Sciatic nerve (tissue), 2 donors: ENCODE measurements around the gene TTLL5. TPM values are rescaled to one million over a fixed set of nuclear protein-coding genes. Genes with fewer than 3 reads are reported as not detected.
A peak's percentile ranks its signal among the peaks of the same experiment; 100 is the strongest.

ENCODE experiments used
- ATAC-seq: fragments of 200-7000 bp; cut with Tn5 transposase; one replicate; pipeline ENCODE4 v1.9.1; 2020; ENCODE audit warnings: mild to moderate bottlenecking, moderate library complexity
- DNase-seq: peaks from one replicate; pipeline ENCODE4 v3.0.0-alpha.2; 2020; ENCODE audit warnings: low spot score
- intact Hi-C: fragments of 100-400 bp; cut with DNase I; formaldehyde crosslinking; loops from one replicate; pipeline ENCODE4 v1.14.2; 2022
- total RNA-seq: library from RNA; stranded (reverse); fragmentation: NEBNext Ultra II Directional; extraction: Animal tissue kit (Norgen Biotek cat#: 25700); gene quantifications from one replicate; pipeline ENCODE4 v1.2.1, GENCODE V29; 2021
- donor health status: DM: no; HTN: no; CAD: no.
- donor health status: DM: no; HTN: no; CAD: no.

Gene TTLL5
- total RNA-seq, 1 donor from 2014 or later: 44.0 TPM

GRCh38 chr14:75967866-75968265 lies 306.8 kb downstream of the TTLL5 start:
- DNase-seq (no peak), ATAC-seq (no peak)
- intact Hi-C loops: no loop called here

- intact Hi-C loops: no loop called here
- ATAC-seq: peak; percentile 89
- no peak for DNase-seq
These were observed 307.4 kb downstream of the TTLL5 start for GRCh38 chr14:75968456-75968855.

GRCh38 chr14:75969126-75969525 lies 308.1 kb downstream of the TTLL5 start:
- ATAC-seq (peak; percentile 6), DNase-seq (no peak)
- intact Hi-C loops: no loop called here

GRCh38 chr14:75969891-75970290 lies 308.8 kb downstream of the TTLL5 start:
- ATAC-seq: peak; percentile 43
- intact Hi-C loops: loop anchor here (10.0 kb wide), 1 partner anchor 375 kb away; no protein-coding TSS in a partner anchor

DNA sequence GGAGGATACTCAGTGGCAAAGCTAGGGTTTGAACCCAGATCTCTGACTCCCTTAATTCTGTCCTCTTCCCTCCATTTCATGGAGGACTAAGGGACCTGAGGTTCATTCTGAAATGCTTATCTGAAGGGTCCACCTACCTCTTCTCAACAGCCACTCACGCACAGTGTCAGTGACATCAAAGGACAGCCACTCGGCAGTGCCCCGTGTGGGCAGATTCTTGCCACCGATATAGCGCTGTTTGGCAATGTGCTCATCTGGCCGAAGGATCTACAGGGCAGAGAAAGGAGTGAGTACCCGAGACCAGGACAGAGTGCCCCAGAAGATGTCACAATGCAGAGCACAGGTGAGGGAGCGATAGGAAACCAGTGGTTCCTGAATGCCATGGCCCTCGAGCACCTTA lies 309.9 kb downstream of the TTLL5 start:
- intact Hi-C loops: loop anchor here (10.0 kb wide), 1 partner anchor 376 kb away; no protein-coding TSS in a partner anchor
- DNase-seq (no peak), ATAC-seq (no peak)

More at GRCh38 chr14:75969891-75970290, 308.8 kb downstream of the TTLL5 start:
- DNase-seq: no peak

DNA sequence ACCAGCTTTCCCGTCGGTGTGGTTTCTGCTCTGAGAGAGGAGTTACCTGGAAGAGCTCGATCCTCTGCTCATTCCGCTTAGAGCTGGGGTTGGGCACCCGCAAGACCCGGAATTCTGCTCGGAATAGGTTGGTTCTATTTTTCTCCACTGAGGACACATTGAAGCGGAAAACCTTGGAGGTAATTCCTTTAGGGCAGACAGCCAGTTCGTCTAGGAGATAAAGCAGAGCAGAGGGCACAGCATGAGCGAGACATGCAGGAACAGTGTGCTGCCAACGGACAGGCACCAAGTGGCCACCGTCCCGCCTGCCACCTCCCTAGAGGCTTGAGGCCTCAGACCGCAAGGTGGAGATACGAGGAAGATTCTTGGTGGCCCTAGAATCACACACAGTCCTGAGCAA lies 310.5 kb downstream of the TTLL5 start:
- ATAC-seq (no peak), DNase-seq (no peak)
- intact Hi-C loops: loop anchor here (10.0 kb wide), 1 partner anchor 377 kb away; no protein-coding TSS in a partner anchor

DNA sequence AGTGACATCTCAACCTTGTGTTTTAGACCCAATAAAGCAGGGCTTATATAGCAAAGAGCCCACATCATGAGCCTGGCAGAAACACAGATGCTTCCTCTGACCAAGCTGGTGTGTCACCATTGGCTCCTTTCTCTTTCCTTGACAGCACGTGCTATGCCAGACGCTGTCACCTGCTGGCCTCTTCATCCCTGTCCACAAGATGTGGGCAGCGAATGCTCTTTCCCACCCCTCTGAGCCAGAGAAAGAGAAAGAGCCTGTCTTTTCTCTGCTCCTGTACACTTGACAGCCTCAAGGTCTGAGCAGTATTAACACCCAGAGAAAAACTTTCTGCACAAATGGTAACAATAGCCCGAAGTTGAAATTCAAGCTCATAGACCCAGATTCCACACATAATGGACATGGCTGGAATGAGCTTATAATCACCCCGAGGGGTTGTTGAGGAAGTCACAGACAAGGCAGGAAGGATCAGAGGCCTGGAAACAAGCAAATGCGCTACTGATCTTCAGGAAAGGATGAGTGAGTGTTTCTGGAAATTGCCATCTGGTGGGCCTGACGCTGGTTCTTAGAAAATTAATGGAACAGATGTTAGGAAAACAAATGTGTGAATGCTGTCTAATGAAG lies 311.9 kb downstream of the TTLL5 start:
- no peak for ATAC-seq
- intact Hi-C loops: loop anchor here (1.0 to 10.0 kb wide), 2 partner anchors 135 to 378 kb away; no protein-coding TSS in a partner anchor
- DNase-seq: no peak

- DNase-seq (no peak), ATAC-seq (no peak)
- intact Hi-C loops: loop anchor here (10.0 kb wide), 1 partner anchor 382 kb away; no protein-coding TSS in a partner anchor
These were observed 316.0 kb downstream of the TTLL5 start for GRCh38 chr14:75976826-75977581.

DNA sequence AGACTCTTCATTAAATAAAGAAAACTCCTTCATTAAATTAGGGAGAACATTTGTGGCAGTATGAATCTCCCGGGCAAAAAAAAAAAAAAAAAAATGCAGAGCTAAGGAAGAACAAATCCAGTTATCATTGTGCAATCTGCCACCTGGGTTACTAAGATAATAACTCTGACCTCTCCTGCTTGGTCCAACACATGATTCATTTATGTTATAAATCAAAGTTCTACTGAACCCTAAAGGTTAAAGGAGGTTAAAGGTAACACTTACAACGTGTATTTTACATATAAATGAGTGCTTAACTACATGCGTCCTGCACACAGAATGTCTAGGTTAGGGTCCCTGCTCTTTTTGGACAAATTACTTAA lies 316.5 kb downstream of the TTLL5 start:
- no peak for ATAC-seq
- no peak for DNase-seq
- intact Hi-C loops: loop anchor here (10.0 kb wide), 1 partner anchor 383 kb away; no protein-coding TSS in a partner anchor

- intact Hi-C loops: loop anchor here (10.0 kb wide), 1 partner anchor 383 kb away; no protein-coding TSS in a partner anchor
- ATAC-seq: no peak
- no peak for DNase-seq
These were observed 317.2 kb downstream of the TTLL5 start for GRCh38 chr14:75978249-75978731.

DNA sequence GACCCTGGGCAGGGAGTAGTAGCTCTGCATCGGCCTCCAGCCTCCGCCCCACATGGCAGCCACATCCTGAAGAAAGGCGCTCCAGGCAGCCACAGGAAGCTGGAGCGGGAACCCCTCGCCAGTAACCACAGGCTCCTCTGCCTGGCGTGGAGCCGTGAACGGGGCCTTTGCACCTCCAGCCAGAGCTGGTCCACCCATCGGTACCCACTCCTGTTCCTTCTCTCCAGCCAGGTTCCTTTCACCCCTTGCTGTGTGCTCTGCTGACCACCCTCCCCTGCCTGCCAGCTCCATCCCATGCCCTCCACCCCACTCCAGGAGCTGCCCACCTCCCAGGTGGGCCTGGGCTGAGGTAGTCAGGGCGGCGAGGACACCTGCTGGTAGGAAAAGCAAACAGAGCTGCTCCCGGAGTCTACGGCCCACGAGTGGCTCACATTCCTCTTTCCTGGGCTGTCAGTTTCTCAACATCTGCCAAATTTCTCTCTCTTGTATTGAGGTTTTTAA lies 318.1 kb downstream of the TTLL5 start:
- no peak for DNase-seq
- intact Hi-C loops: loop anchor here (10.0 kb wide), 1 partner anchor 384 kb away; no protein-coding TSS in a partner anchor
- no peak for ATAC-seq

DNA sequence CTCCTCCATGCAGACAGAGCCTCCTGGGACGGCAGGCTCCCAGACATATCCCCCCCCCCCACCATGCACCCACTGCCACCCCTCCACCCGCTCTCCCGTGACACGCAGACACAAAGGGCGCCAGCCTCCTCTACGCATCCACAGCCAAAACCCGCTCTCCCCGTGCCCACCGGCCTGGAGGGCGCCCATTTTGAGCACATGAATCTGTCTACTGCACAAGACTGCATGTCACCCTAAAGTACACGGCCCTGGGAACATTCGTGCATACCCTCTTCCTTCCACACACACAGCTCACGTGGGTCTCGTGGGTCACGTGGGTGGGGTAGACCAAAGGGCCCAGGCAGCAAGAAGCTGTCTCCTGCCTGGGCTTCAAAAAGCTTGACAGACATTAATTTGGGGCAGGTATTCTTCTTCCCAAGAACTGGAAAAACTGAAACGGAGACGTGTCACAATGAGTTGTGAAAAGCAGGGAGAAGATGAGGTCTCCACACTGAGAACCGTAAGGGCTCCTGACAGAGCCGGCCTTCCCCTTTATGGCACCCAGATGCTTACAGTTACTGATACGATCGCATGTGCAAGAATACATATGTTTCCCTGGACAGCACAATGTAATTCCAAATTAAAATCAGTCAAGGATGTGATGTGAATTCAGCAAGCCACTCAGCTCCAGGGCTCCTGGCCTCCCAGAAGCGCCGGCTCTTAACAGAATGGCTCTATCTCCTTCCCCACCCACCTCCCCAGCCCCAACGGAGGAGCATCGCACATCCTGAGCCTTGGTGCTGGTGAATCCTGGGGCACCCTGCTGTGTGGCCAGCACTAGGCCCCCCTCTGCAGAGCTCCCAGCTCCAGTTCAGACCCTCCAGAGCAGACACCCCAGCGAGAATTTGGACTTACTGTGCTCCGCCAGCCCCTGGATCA lies 318.9 kb downstream of the TTLL5 start:
- peak; percentile 71 for DNase-seq
- peak; percentile 6 for ATAC-seq
- intact Hi-C loops: loop anchor here (5.0 to 10.0 kb wide), 2 partner anchors 268 to 385 kb away; no protein-coding TSS in a partner anchor

DNA sequence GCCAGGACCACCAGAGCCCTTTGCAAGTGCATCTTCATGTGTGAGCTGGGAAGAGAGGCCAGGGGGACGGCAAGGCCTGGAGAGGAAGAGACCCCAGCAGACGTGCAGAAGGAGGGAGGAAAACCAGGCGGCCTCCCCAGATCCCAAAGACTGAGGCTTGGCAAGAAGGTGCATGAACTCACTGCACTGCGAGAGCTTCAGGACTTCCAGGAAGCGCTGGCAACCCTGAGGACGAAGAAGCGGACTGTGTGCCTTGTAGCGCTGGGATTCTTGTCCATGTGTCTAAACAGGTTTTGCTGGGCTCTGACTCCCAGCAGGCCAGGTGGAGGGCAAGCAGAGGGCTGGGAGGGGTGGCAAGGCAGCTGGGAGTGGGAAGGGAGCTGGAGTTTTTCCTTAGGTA lies 319.8 kb downstream of the TTLL5 start:
- ATAC-seq (no peak), DNase-seq (no peak)
- intact Hi-C loops: loop anchor here (5.0 kb wide), 1 partner anchor 269 kb away; no protein-coding TSS in a partner anchor

DNA sequence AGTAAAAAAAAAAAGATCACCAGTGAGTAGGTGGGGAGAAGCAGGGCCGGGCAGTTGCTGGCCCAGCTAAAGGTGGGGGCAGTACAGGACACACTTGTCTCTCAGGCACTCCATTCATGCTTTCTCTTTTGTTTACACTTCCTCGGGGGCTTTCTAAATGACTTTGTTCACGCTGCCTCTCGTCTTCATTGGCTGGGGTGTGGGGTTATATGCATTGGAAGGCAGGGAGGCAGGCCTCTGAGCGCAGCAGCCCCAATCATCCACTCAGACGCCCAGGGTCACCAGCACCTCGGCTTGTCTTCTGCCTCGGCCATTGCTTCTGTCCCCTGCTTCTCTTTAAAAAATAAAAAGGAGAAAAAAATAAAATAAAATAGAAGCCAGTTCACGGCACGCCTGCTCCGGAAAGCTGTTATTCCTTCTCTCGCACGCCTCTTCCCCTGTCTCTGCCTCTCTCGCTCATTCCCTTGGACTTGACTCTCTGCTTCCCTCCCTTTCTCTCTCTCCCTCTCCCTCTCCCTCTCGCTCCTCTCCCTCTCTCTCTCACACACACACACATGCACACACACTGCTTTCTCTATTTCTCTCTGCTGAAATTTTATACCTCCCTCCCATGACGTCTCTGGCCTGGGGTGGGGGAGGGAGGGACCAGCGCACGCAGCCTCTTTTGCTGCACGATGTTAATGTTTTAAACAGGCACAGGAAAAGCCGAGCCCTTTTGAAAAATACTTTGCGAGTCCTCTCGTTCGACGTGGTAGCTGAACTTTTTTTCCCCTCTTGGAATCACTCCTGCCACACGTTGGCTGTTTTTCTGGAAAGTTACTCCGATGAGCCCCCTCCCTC lies 320.6 kb downstream of the TTLL5 start, which contains the start of gene TGFB3:
TSS of gene TGFB3 (minus strand) at position 570 of the 840 bp plus-strand sequence. CDS start 1,102 bp downstream, outside the sequence.
- ATAC-seq (peak; percentile 84), DNase-seq (peak; percentile 84)
- intact Hi-C loops: loop anchor here (5.0 kb wide), 1 partner anchor 269 kb away; no protein-coding TSS in a partner anchor

GRCh38 chr14:75982266-75983018 lies 321.4 kb downstream of the TTLL5 start:
- intact Hi-C loops: loop anchor here (5.0 kb wide), 1 partner anchor 270 kb away; no protein-coding TSS in a partner anchor
- ATAC-seq (peak; percentile 62), DNase-seq (peak; percentile 93)

GRCh38 chr14:75983019-75983358 lies 321.9 kb downstream of the TTLL5 start:
- no peak for ATAC-seq
- no peak for DNase-seq
- intact Hi-C loops: loop anchor here (5.0 kb wide), 1 partner anchor 271 kb away; no protein-coding TSS in a partner anchor

DNA sequence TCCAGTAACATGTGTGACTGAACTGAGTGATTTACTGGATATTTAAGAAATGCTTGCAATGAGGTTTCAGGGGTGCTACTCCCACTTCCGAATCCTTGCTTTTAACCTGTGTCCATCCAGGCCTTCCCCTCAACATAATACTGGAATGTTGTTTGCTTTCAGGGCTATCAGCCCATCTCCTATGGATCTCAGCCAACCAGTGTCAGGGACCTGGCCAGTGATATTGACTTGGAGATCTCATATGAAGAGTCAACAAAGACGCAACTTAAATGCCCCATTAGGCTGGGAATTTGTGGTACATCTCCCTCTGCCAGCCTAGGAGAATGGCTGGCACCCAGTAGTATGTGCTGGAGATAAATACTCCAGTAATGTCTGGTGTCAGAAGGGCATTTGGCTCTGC lies 323.6 kb downstream of the TTLL5 start:
- DNase-seq (no peak), ATAC-seq (no peak)
- intact Hi-C loops: loop anchor here (5.0 kb wide), 1 partner anchor 272 kb away; no protein-coding TSS in a partner anchor
